Subcutaneous adipose tissue (tissue), 4 donors: Measurements from ENCODE around the gene NUDT7. TPM values are rescaled to one million over a fixed set of nuclear protein-coding genes. Genes with fewer than 3 reads are reported as not detected.

Experiments
- CTCF ChIP-seq: fragments of 450-650 bp; IDR thresholded peaks from one replicate; pipeline ENCODE4 v1.5.1; 2016; ENCODE audit warnings: low read depth, mild to moderate bottlenecking, control low read depth, antibody characterized with exemption, moderate library complexity
- total RNA-seq, 4 donors: library from RNA; depleted of rRNA; stranded (reverse); fragments of >200 nt; gene quantifications; one replicate each; pipeline ENCODE4 v1.1.0, GENCODE V29; 2016

The NUDT7 gene
- total RNA-seq, 4 donors from 2014 or later: 14.3 to 43.0 (median 17.5) TPM

GRCh38 chr16:77723108-77723514, 797 bp downstream of the NUDT7 start:
- no peak for TF ChIP-seq CTCF

GRCh38 chr16:77724174-77724573, 1.9 kb downstream of the NUDT7 start:
- no peak for TF ChIP-seq CTCF

- TF ChIP-seq CTCF: no peak
These were observed 7.6 kb downstream of the NUDT7 start for GRCh38 chr16:77729951-77730350.

GRCh38 chr16:77732241-77732946, 10.1 kb downstream of the NUDT7 start:
- no peak for TF ChIP-seq CTCF

GRCh38 chr16:77736879-77737278, 14.6 kb downstream of the NUDT7 start:
- no peak for TF ChIP-seq CTCF

GRCh38 chr16:77738706-77739558, 16.6 kb downstream of the NUDT7 start:
- no peak for TF ChIP-seq CTCF

GRCh38 chr16:77739559-77739892, 17.2 kb downstream of the NUDT7 start:
- TF ChIP-seq CTCF: no peak
